H1 (cell line): ENCODE measurements around the gene ANXA4. TPM values are rescaled to one million over a fixed set of nuclear protein-coding genes. Genes with fewer than 3 reads are reported as not detected.
"Not testable (repeated sequence)": the region's sequence is repeated elsewhere in the genome, so short reads cannot be mapped to it uniquely, and the experiment has no call there.

Experiments used
- CTCF ChIA-PET: fragments of 300-600 bp; sonication (Branson Sonifier 250); formaldehyde crosslinking; loops from one replicate; lab custom pipeline; 2021; ENCODE audit not compliant: partially characterized antibody; lab: Charles Lee
- POLR2A ChIA-PET: fragments of 300-600 bp; sonication (Branson Sonifier 250); formaldehyde crosslinking; loops from one replicate; lab custom pipeline; 2021; ENCODE audit warnings: inconsistent platforms; ENCODE audit not compliant: partially characterized antibody; lab: Charles Lee
- DNase-seq, 2 experiments: peaks; one replicate each; pipeline versions ENCODE4 v3.0.0 to v3.0.0-alpha.2; 2010 to 2022; ENCODE audit warnings: low spot score in 2 of 2, low read depth in 1 of 2, mixed read lengths in 1 of 2
- FAIRE-seq: peaks from 2 replicates; lab custom pipeline; 2011; peaks lifted over from hg19 to GRCh38; lab: Jason Lieb, UNC
- H2AFZ ChIP-seq: 2 replicates; pipeline ENCODE4 v1.8.1; 2012; ENCODE audit warnings: low read length, inconsistent platforms
- H2AK5ac ChIP-seq: 2 replicates; pipeline ENCODE4 v1.6.1; 2013; ENCODE audit warnings: low read depth, low read length
- H2BK120ac ChIP-seq: replicated peaks from 2 replicates; pipeline ENCODE3; 2013; ENCODE audit warnings: low read depth, low read length, inconsistent platforms
- H2BK12ac ChIP-seq: 2 replicates; pipeline ENCODE4 v1.6.1; 2013; ENCODE audit warnings: low read depth, low read length
- H2BK15ac ChIP-seq: 2 replicates; pipeline ENCODE4 v1.6.1; 2013; ENCODE audit warnings: low read length
- H2BK20ac ChIP-seq: 2 replicates; pipeline ENCODE4 v1.6.1; 2013; ENCODE audit warnings: low read length
- H2BK5ac ChIP-seq: 2 replicates; pipeline ENCODE4 v1.6.1; 2013; ENCODE audit warnings: low read depth, low read length
- H3K14ac ChIP-seq: 2 replicates; pipeline ENCODE4 v1.6.1; 2013; ENCODE audit warnings: inconsistent platforms; ENCODE audit not compliant: insufficient read length
- H3K18ac ChIP-seq: 2 replicates; pipeline ENCODE4 v1.6.1; 2013; ENCODE audit warnings: low read length; ENCODE audit errors: extremely low read depth
- H3K23ac ChIP-seq: 2 replicates; pipeline ENCODE4 v1.6.1; 2013; ENCODE audit warnings: inconsistent platforms; ENCODE audit not compliant: insufficient read length
- H3K23me2 ChIP-seq: 2 replicates; pipeline ENCODE4 v1.6.1; 2013; ENCODE audit warnings: low read depth, low read length
- H3K27ac ChIP-seq: 2 replicates; pipeline ENCODE4 v1.6.1; 2011; ENCODE audit warnings: low read depth, low read length, inconsistent platforms
- H3K27me3 ChIP-seq, 4 experiments: replicated peaks in 1 of 4; 1 replicate in 1 of 4; 2 replicates in 3 of 4; pipeline versions ENCODE4 v1.6.1 to v1.8.1; 2011 to 2013; ENCODE audit warnings: low read length in 3 of 4, mild to moderate bottlenecking in 3 of 4, inconsistent platforms in 2 of 4, mixed read lengths in 2 of 4, moderate library complexity in 1 of 4; ENCODE audit not compliant: control insufficient read depth in 3 of 4, insufficient read depth in 3 of 4; ENCODE audit errors: extremely low read depth in 1 of 4
- H3K36me3 ChIP-seq, 4 experiments: 2 replicates each; pipeline versions ENCODE4 v1.6.1 to v1.8.1; 2011 to 2013; ENCODE audit warnings: mild to moderate bottlenecking in 4 of 4, low read length in 3 of 4, moderate library complexity in 2 of 4, control low read depth in 1 of 4, inconsistent platforms in 1 of 4; ENCODE audit not compliant: insufficient read depth in 4 of 4, control insufficient read depth in 2 of 4
- H3K4ac ChIP-seq: replicated peaks from 2 replicates; pipeline ENCODE3; 2013; ENCODE audit warnings: low read length, low read depth, mixed read lengths, inconsistent platforms; ENCODE audit not compliant: insufficient read length
- H3K4me1 ChIP-seq, 4 experiments: replicated peaks in 1 of 4; 1 replicate in 1 of 4; 2 replicates in 3 of 4; pipeline versions ENCODE4 v1.6.1 to v1.8.1; 2011 to 2013; ENCODE audit warnings: low read length in 3 of 4, inconsistent platforms in 2 of 4, mixed read lengths in 1 of 4; ENCODE audit not compliant: insufficient read depth in 4 of 4, control insufficient read depth in 3 of 4
- H3K4me2 ChIP-seq, 2 experiments: 2 replicates each; pipeline versions ENCODE4 v1.6.1 to v1.8.1; 2011 to 2013; ENCODE audit warnings: low read depth in 2 of 2, low read length in 2 of 2, control low read depth in 1 of 2, inconsistent platforms in 1 of 2, mild to moderate bottlenecking in 1 of 2; ENCODE audit not compliant: insufficient read depth in 1 of 2
- H3K4me3 ChIP-seq, 4 experiments: fragments of 200-600, 300-600 bp in 1 of 4; sonication (generic), shearing (Covaris generic), sonication (Bioruptor Twin) in 1 of 4; 2 replicates each; pipeline versions ENCODE4 v1.5.1 to v1.8.1; 2011 to 2016; ENCODE audit warnings: low read length in 4 of 4, low read depth in 3 of 4, control low read depth in 2 of 4, inconsistent platforms in 2 of 4, mild to moderate bottlenecking in 2 of 4, mixed read lengths in 1 of 4, moderate library complexity in 1 of 4; ENCODE audit not compliant: insufficient read depth in 2 of 4; ENCODE audit errors: extremely low read depth in 1 of 4
- H3K56ac ChIP-seq: replicated peaks from 2 replicates; pipeline ENCODE3; 2013; ENCODE audit warnings: low read depth, mild to moderate bottlenecking, mixed read lengths, low read length, inconsistent platforms; ENCODE audit not compliant: insufficient read length
- H3K79me1 ChIP-seq: 2 replicates; pipeline ENCODE4 v1.6.1; 2013; ENCODE audit warnings: low read depth, low read length, control low read depth
- H3K79me2 ChIP-seq, 2 experiments: 2 replicates each; pipeline versions ENCODE4 v1.6.1 to v1.8.1; 2012 to 2013; ENCODE audit warnings: low read length in 2 of 2, mild to moderate bottlenecking in 2 of 2, inconsistent platforms in 1 of 2; ENCODE audit not compliant: insufficient read depth in 2 of 2, control insufficient read depth in 1 of 2
- H3K9ac ChIP-seq, 4 experiments: replicated peaks in 1 of 4; 1 replicate in 1 of 4; 2 replicates in 3 of 4; pipeline versions ENCODE4 v1.6.1 to v1.8.1; 2011 to 2013; ENCODE audit warnings: low read depth in 3 of 4, low read length in 3 of 4, control low read depth in 2 of 4, mild to moderate bottlenecking in 2 of 4, moderate library complexity in 2 of 4, inconsistent platforms in 1 of 4; ENCODE audit errors: extremely low read depth in 1 of 4
- H3K9me3 ChIP-seq, 2 experiments: 2 replicates each; pipeline versions ENCODE4 v1.6.1 to v1.8.1; 2012 to 2013; ENCODE audit warnings: mild to moderate bottlenecking in 2 of 2, moderate library complexity in 2 of 2, control low read depth in 1 of 2, inconsistent platforms in 1 of 2, low read depth in 1 of 2, low read length in 1 of 2, mixed read lengths in 1 of 2; ENCODE audit not compliant: insufficient read depth in 2 of 2
- H4K20me1 ChIP-seq, 2 experiments: replicated peaks in 1 of 2; 2 replicates each; pipeline versions ENCODE3 to v1.8.1; 2011 to 2013; ENCODE audit warnings: inconsistent platforms in 2 of 2, low read length in 2 of 2, mild to moderate bottlenecking in 1 of 2; ENCODE audit not compliant: insufficient read depth in 2 of 2, control insufficient read depth in 1 of 2
- H4K5ac ChIP-seq: 2 replicates; pipeline ENCODE4 v1.6.1; 2013; ENCODE audit warnings: low read length, low read depth, mixed read lengths, inconsistent platforms; ENCODE audit not compliant: insufficient read length
- H4K8ac ChIP-seq: 2 replicates; pipeline ENCODE4 v1.8.0; 2013; ENCODE audit warnings: mild to moderate bottlenecking, moderate library complexity, low read length, inconsistent platforms; ENCODE audit not compliant: insufficient read depth; ENCODE audit errors: extremely low read depth
- H4K91ac ChIP-seq: replicated peaks from 2 replicates; pipeline ENCODE3; 2013; ENCODE audit warnings: low read length, mixed read lengths, inconsistent platforms; ENCODE audit not compliant: insufficient read length
- WGBS, 2 experiments: shearing (Covaris generic) in 1 of 2; methylation state at CpG; one replicate each; pipeline versions ENCODE4 v1.1.6 to v1.1.7; 2013 to 2015; ENCODE audit warnings: low lambda C conversion rate in 2 of 2, mixed read lengths in 2 of 2, inconsistent platforms in 1 of 2, low coverage in 1 of 2, missing lambda C conversion rate in 1 of 2; ENCODE audit not compliant: insufficient replicate concordance in 2 of 2, insufficient coverage in 1 of 2, insufficient read length in 1 of 2; ENCODE audit errors: extremely low coverage in 1 of 2, missing lambda C conversion rate in 1 of 2; 5-methylcytosine and 5-hydroxymethylcytosine counted together
- polyA plus RNA-seq, 7 experiments: library from polyadenylated mRNA; depleted of rRNA in 3 of 7; stranded (reverse) in 5 of 7; unstranded in 2 of 7; fragments of >200 nt in 5 of 7; fragments of 200-250 nt in 2 of 7; gene quantifications; 1 replicate in 5 of 7; 2 replicates in 1 of 7; 4 replicates in 1 of 7; pipeline versions ENCODE4 v1.2.1 to v1.2.3, GENCODE V29; 2011 to 2013; ENCODE audit warnings: missing spikeins in 2 of 7, mixed read lengths in 2 of 7
- total RNA-seq: library from RNA; stranded (reverse); fragmentation: NEBNext Ultra II Directional; extraction: Animal tissue kit (Norgen Biotek cat#: 25700); gene quantifications from 2 replicates; pipeline ENCODE4 v1.2.1, GENCODE V29; 2021

Gene ANXA4
- total and polyA plus RNA-seq, 2 of the 8 experiments (the other 6 are each of a cell fraction or from before 2014, with no cell fraction given): 9.4 to 17.6 TPM

GRCh38 chr2:69830906-69831241 lies 88.9 kb downstream of the ANXA4 start:
- H3K27me3 ChIP-seq, H2BK5ac ChIP-seq, H2BK120ac ChIP-seq, H4K20me1 ChIP-seq, H2BK15ac ChIP-seq, DNase-seq, H3K4me1 ChIP-seq, H4K8ac ChIP-seq, H3K18ac ChIP-seq, H2AK5ac ChIP-seq, H2AFZ ChIP-seq, H4K91ac ChIP-seq, H4K5ac ChIP-seq, H2BK12ac ChIP-seq, H3K27ac ChIP-seq, H2BK20ac ChIP-seq, FAIRE-seq, H3K4ac ChIP-seq, H3K36me3 ChIP-seq, H3K79me1 ChIP-seq, H3K56ac ChIP-seq, H3K14ac ChIP-seq, H3K23me2 ChIP-seq, H3K9me3 ChIP-seq, H3K23ac ChIP-seq: not testable (repeated sequence)
- WGBS, 2 experiments: 90% methylated on average over 13 of the region's 13 CpGs; no CpG with 5 or more reads in 1 of the 2 experiments
- Histone ChIP-seq H3K79me2 (peaks cover 3 to 61% of the 10 kb centered on the region in 2 experiments; a peak in 3 of 4 replicates), H3K9ac (peak overlapping the region in 1 of 4 experiments; percentile 9; a peak in 1 of 7 replicates), H3K4me3 (peak overlapping the region; percentile 70 to 77 (median 72); a peak in 7 of 8 replicates), H3K4me2 (peak overlapping the region; percentile 85 to 89)
- CTCF ChIA-PET: interaction anchor here (0.7 to 1.5 kb wide), 3 partner anchors 14 to 106 kb away, joined by 3 to 6 read pairs (median 3); no protein-coding TSS in a partner anchor
- POLR2A ChIA-PET: interaction anchor here (0.7 kb wide), 2 partner anchors 43 to 106 kb away, joined by 3 read pairs; no protein-coding TSS in a partner anchor
